Transverse colon (tissue), 3 donors: ENCODE data around the gene CACNA1A.

Experiments used
- POLR2A ChIP-seq: fragments of 450-650 bp; IDR thresholded peaks from one replicate; pipeline ENCODE4 v1.6.1; 2016; ENCODE audit warnings: antibody characterized with exemption, mild to moderate bottlenecking, moderate library complexity
- TF ChIP-seq, protein P1 (sequence below), 5 experiments: fragments of 200-600 bp in 3 of 5; fragments of 450-650 bp in 2 of 5; sonication (generic) in 3 of 5; IDR thresholded peaks; 1 replicate in 2 of 5; 2 replicates in 3 of 5; pipeline ENCODE4 v1.5.1; 2016 to 2017; ENCODE audit warnings: antibody characterized with exemption in 5 of 5, inconsistent platforms in 3 of 5, mild to moderate bottlenecking in 2 of 5, moderate library complexity in 1 of 5

DNA sequence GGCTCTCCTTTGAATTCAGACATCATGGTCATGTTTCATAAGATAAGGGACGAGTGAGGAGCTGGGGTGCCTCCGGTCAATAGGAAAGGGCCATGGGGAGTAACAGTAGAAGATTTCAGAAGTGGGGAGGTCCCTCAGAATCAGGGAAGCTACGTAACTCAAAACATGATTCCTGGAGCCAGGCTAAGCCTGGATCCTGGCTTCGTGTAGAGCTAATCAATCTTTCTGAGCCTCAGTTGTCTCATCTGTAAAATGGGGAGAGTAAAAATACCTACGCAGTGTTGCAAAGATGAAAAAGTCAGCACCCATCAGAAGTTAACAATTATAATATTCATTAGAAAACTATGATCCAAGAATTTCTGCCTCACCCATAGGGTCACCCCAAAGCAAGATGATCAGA, 106.5 kb downstream of the CACNA1A start:
- TF ChIP-seq, protein P1, sequence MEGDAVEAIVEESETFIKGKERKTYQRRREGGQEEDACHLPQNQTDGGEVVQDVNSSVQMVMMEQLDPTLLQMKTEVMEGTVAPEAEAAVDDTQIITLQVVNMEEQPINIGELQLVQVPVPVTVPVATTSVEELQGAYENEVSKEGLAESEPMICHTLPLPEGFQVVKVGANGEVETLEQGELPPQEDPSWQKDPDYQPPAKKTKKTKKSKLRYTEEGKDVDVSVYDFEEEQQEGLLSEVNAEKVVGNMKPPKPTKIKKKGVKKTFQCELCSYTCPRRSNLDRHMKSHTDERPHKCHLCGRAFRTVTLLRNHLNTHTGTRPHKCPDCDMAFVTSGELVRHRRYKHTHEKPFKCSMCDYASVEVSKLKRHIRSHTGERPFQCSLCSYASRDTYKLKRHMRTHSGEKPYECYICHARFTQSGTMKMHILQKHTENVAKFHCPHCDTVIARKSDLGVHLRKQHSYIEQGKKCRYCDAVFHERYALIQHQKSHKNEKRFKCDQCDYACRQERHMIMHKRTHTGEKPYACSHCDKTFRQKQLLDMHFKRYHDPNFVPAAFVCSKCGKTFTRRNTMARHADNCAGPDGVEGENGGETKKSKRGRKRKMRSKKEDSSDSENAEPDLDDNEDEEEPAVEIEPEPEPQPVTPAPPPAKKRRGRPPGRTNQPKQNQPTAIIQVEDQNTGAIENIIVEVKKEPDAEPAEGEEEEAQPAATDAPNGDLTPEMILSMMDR (IDR thresholded peaks at IDR 0.05) = no peak
- TF ChIP-seq POLR2A = no peak
